Heart left ventricle (tissue), 13 donors: Measurements from ENCODE around the gene CCDC201.
"Not testable (repeated sequence)": the region's sequence is repeated elsewhere in the genome, so short reads cannot be mapped to it uniquely, and the experiment has no call there.

Source experiments
- CTCF ChIP-seq, 12 donors: fragments of 200-600 bp; sonication (generic) in 4 of 12; IDR thresholded peaks; one replicate each; pipeline versions ENCODE4 v1.5.0 to v1.8.0; 2018 to 2022; ENCODE audit warnings: antibody characterized with exemption in 12 of 12, mild to moderate bottlenecking in 5 of 12
- POLR2A ChIP-seq, 2 donors: fragments of 450-650 bp; IDR thresholded peaks; one replicate each; pipeline ENCODE4 v1.6.1; 2017; ENCODE audit warnings: antibody characterized with exemption in 2 of 2, mild to moderate bottlenecking in 2 of 2, moderate library complexity in 2 of 2
- donor health status: ischemic (EF 13 %, LVEDD 7.1; RV severe dilation, severe dysfunction).
- donor health status: DM: no; HTN: yes; CAD: no.
- donor health status: DM: no; HTN: no; CAD: no.
- donor health status: ischemic (EF 25% LVEDD 6.9; RV normal size, moderate dysfunction).
- donor health status: ischemic (EF 25% LVEDD 5.7; RV mildly dilated, moderate dysfunction).
- donor health status: ischemic (EF 35%, LVEDD 5.7; RV mildly dilated, moderate dysfunction).
- donor health status: nonischemic (EF 11% LVEDD 7.7; RV severe dilation, severe dysfunction).
- donor health status: DM: yes; HTN: yes; CAD: no.
- donor health status: PGD.
- donor health status: ischemic (EF 29% LVEDD 5.4; RV normal size, mild dysfunction).
- donor health status: nonischemic (EF 23%, LVEDD 6.1; RV moderate dilation, normal function).

GRCh38 chr7:45826550-45826949 is 46.3 kb downstream of the CCDC201 start:
- TF ChIP-seq CTCF, POLR2A (IDR thresholded peaks at IDR 0.05): not testable (repeated sequence)
